Stromal cell of bone marrow (primary cell): ENCODE results near the gene NAPSA.

Experiments used
- DNase-seq: peaks from one replicate; pipeline ENCODE4 v3.0.0-alpha.2; 2012; ENCODE audit warnings: low read depth

The NAPSA gene

GRCh38 chr19:50314724-50315708, 50.4 kb downstream of the NAPSA start:
- DNase-seq, result no peak

GRCh38 chr19:50313812-50314536, 51.5 kb downstream of the NAPSA start:
- no peak for DNase-seq

DNA sequence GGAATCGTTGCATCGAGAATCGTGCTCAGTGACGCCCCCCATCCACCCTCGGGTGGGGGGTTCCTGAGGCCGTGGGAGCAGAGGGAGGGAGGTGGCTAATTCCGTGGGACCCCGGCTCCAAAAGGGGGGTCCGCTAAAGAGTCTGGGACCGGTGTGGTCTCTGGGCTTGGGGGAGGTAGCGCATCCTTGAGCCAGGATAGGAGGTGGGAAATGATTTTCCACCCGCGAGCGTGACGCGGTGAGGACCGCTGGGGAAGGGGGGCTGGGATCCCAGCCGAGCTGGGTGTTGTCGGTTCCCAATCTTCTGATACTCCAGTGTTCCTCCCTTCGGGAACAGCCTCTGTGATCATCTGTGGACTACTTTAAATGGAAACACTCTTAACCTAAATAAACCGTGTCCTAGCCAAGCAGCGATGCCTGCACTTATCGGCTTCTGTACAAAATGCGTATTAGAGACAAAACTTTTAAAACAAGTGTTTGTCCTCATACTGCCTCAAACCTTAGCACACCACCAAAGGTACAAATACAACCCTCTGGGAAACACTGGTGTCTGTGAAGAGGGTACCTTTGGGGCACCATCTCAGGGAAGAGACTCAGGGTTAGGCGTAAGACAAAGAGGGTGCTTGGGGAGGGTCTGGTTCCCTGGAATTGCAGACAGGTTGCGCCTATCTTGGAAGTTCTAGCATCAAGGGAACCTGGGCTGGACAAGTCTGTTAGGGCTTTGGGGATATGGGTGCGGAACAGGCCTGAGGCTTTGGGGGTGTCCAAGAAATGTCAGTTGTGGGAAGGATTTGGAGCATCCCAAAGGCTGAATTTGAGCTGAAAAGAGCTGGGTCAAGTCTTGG, 52.2 kb downstream of the NAPSA start:
- DNase-seq, result no peak

- DNase-seq, result no peak
Observed at GRCh38 chr19:50311723-50312635, 53.5 kb downstream of the NAPSA start.

- no peak for DNase-seq
Observed at GRCh38 chr19:50310759-50311465, 54.5 kb downstream of the NAPSA start.

DNA sequence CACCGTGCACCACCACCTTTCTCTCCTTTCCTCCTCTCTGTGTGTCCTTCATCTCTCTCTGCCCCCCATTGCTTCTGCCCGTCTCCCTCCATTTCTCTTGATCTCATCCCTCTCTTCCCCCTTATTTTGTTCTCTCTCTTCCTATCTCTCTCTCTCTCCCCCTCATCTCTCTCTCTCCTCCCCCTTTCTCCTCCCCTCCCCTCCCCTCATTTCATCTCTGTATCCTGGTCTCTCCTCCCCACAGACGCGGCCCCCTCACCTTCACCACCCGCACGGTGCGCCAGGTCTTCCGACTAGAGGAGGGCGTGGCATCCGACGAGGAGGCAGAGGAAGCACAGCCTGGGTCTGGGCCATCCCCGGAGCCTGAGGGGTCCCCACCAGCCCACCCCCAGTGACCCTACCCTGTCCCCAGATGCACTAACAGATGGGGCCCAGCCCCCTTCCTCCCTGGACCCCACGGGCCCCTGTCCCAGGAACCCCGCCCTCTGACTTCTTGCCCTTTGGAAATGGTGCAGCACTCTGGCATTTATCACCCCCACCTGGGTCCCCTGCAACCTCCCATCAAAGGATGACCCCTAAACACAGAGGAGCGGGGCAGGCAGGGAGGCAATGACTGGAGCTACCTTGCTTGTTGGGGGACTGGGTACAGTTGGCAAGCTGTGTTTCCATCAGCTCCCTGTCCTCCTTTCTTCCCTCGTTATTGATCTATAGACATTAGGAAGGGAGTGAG, 55.9 kb downstream of the NAPSA start:
- DNase-seq, result no peak

DNA sequence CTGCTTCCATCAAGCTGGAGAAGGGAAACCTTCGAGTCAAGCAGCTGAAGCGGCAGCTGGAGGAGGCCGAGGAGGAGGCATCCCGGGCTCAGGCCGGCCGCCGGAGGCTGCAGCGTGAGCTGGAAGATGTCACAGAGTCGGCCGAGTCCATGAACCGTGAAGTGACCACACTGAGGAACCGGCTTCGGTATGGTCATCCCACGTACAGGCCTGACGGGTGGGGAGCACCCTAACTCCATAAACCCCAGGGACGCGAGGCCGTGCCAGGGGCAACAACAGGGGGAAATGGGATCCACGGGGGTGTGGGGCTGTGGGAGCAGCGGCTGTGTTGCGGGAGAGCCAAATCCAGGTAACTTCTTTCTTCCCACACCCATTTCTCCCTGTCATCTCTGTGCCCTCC, 56.4 kb downstream of the NAPSA start:
- no peak for DNase-seq
